T47D (cell line): Measurements from ENCODE around the gene LONRF2.

Experiments
- DNase-seq, 2 experiments: peaks; one replicate each; pipeline versions ENCODE4 v3.0.0 to v3.0.0-alpha.2; 2011 to 2012; ENCODE audit warnings: low read depth in 1 of 2, low spot score in 1 of 2
- JUND ChIP-seq: IDR thresholded peaks from 2 replicates; pipeline ENCODE4 v1.6.1; 2012; ENCODE audit warnings: low read depth
- in situ Hi-C: cut with HindIII; loops from 2 replicates; pipeline ENCODE4 v1.10.0; 2016; ENCODE audit warnings: low sequenced_read_pairs, low pct_unique_long_range_greater_than_20kb

Gene LONRF2

DNA sequence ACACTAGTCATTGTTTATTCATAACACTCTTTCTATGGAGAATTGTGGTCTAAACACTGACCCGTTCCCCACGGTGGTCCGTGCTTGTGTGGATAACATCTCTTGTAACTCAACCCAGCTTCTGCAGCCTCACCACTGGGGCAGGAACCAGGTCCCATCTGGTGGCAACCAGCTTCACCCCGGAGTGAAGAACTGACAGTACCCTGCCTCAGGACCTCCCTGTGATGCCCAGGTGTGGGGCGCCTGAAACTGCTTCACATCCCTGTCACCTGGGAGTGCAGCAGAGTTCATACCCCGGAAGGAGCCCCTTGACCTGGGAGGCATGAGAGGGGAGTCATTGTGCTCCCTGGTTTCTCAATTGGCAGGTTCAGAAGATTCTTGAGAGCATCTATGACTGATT is 81.1 kb downstream of the LONRF2 start:
- in situ Hi-C loops: no loop called here
- DNase-seq: no peak

DNA sequence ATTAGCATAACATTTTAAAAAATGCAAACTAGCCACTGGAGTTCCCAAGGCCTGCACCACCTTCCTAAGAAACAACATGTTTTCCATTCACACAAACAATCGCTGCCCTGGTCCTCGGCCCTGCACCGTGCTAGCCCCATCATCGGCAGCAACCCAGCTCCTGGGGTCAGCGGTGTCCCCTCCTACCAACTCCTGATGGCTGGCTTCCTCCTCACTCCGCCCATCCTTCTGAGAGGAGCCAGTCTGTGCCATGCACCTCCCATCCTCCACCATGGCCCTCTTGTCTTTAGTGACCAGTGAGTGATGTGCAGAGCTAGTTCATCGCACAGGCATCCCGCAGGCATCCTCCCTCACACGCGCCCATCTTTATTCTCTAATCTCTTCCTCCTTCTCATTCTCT is 81.9 kb downstream of the LONRF2 start:
- TF ChIP-seq JUND: no peak
- no peak for DNase-seq
- in situ Hi-C loops: no loop called here

More for the DNA sequence above, 81.1 kb downstream of the LONRF2 start:
- no peak for TF ChIP-seq JUND

DNA sequence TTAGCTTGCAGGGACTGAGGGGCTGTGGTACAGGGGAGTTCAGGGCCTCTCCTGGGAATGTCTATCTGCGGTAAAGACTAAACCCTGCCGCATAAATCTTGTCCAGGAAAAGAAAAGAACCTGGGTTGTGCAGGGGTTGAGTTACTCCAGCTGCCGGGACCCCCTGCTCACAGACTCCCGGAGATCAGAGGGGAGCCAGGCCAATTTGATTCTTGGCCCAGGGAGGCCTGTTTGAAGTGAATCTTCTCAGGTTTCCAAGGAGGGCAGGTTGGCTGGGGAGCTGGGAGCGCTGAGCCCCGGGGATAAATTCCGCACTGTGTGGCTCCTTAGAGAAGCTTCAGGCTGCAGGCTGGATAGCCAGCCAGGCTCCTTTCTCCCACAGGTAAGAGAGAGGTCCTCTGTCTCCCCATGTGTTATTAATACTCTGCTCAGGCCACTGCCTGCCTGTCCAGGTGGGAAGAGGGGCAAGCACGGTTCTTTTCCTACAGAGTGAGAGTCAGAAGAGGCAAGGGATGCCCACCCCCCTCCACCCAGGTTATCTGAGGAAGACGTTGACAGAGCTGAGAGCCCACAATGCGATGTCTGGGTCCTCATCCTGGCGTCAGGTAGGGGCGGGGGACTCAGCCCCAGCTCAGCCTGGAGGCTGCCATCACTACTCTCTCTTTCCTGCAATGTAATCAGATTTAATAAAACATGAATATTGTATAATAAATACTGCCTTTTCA is 82.7 kb downstream of the LONRF2 start:
- no peak for TF ChIP-seq JUND
- in situ Hi-C loops: no loop called here
- no peak for DNase-seq

DNA sequence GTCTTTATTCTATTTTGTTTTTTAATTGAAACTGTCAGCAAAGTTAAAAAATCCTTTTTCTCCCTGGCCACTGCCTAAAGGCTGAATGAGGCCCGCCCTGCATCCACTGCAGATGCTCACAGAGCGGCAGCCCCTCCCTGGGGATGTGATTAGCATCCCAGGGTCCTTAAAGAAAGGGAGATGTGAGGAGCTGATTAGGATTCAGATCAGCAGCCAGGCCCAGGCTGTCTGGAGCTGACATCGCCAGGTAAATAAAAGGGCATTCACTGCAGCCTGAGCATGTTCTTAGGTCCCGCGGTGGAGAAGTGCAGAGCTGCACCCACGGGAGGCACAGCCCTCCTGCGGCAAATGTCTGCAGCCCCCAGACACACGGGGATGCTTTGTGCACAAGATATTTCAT is 83.8 kb downstream of the LONRF2 start:
- no peak for TF ChIP-seq JUND
- no peak for DNase-seq
- in situ Hi-C loops: no loop called here

DNA sequence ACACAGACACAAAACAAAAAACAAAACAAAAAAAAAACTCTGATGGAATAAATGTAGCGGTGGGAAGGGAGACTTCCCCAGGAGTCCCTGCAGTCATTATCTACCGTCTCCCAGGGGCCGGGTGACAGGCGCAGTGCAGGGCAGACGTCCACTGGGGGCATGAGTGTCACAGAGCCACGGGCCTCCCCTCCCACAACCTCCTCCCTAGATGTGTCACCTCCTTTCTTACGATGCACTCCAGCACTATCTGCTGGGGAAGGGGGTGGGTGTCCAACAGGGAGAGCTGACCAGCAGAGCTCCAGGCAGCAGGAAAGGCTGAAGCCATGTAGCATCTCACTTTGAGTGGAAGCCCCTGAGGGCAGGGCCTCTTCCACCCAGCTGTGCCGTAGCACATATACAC is 84.5 kb downstream of the LONRF2 start:
- DNase-seq: no peak
- no peak for TF ChIP-seq JUND
- in situ Hi-C loops: no loop called here

DNA sequence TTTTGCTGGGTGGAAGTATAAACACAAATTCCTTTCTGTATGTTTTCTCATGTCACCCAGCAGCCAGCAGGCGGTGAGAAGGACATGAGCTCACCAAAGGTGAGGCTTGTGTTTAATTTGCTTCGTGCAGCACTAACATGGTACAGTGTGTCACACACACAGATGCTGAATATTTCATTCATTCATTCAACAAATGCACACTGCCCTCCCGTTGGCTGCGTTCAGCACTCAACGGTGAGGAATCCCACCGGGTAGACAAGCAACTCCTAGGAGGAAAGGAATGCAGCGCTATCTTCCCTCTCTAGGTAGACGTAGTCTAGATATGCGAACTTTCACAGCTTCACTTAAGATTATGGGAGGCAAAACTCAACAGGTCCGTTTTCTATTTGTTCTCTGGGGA is 85.1 kb downstream of the LONRF2 start:
- TF ChIP-seq JUND: no peak
- in situ Hi-C loops: no loop called here
- DNase-seq: peak in 1 of 2 experiments; percentile 27

DNA sequence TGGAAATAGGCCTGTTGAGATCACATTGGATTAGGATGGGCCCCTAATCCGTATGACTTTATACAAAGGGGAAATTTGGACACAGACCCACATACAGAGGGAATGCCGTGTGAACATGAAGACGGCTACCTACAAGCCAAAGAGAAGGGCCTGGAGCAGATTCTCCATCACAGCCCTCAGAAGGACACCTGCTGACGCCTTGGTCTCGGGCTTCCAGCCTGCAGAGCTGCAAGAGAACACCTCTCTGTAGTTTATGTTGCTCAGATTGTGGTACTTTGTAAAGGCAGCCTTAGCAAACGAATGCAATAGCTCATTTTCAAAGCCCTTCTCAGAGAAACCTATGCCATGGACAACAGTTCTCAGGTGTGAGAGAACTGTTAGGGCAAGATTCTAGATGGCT is 86.1 kb downstream of the LONRF2 start:
- no peak for DNase-seq
- no peak for TF ChIP-seq JUND
- in situ Hi-C loops: no loop called here

DNA sequence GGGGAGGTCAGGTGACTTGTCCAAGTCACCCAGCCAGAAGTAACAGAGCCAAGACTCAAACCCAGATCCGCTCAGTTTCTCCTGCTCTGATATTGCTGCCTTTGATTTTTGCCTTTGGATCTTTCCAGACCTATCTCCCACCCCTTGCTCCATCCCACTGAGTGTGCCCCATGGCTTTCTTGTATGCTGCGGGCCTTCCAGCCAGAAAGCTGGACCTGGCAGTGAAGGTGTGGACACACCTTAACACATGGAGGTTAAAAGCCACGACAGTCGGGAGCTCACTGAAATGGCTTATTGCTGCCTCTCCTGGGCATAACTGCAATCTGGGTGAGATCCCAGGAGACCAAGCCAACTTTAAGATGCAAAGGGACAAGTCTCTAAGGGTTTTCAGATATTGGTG is 86.7 kb downstream of the LONRF2 start:
- DNase-seq: no peak
- in situ Hi-C loops: no loop called here
- no peak for TF ChIP-seq JUND

DNA sequence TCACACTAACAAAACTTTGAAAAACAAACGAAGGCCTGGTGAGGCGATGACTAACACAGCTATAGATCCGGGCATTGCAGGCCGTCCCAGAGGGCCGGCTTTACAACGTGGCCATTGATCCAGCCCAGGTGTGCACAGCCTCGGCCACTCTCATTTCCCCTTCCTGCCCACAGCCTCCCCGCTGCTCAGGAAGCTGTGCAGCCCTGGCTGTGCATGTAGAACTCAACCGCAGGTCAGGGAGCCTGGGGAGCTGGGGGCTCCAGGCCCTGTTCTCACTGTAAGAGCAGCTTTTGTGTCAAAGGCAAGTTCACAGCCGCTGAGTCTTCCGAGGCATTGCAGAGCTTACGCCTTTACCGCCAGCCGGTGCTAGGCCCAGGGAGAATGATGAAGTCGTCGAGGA is 87.2 kb downstream of the LONRF2 start:
- DNase-seq: no peak
- in situ Hi-C loops: no loop called here
- no peak for TF ChIP-seq JUND

DNA sequence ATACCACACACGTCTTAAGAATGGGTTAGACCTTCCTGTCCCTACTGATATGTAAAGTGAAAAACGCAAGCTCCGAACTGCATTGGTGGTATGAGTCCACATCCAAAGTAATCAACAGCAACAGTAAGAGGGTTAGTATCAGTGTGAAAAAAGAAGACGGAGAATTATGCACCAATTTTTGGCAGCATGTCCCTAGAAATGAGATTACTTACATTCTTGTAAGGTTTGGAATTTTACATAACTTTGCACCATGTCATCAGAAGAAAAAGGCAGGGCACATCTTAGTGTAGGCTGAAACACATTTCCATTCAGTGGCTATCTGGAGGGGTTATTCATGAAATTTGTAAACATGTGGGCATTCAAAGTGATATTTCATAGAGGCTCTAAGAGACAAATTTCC is 88.2 kb downstream of the LONRF2 start:
- in situ Hi-C loops: no loop called here
- no peak for TF ChIP-seq JUND
- no peak for DNase-seq

DNA sequence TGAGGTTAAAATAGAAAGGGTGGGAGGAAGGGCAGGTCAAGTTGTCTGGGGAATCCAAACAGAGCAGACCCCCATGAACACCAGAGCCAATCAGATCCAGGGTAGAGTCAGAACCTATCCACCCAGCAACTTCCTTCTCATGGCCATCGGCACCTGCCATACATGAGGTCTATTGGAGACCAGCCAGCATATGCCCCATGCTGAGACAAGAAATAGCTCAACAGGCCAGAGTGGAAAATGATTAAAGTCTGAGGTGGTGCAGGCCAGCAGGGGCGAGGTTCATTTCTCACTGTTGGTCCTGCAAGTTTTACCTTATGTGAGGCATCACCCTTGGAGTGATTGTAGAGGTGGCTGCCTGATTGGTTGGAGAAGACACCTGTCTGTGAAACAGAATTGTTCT is 89.2 kb downstream of the LONRF2 start:
- in situ Hi-C loops: no loop called here
- no peak for DNase-seq
- TF ChIP-seq JUND: no peak

DNA sequence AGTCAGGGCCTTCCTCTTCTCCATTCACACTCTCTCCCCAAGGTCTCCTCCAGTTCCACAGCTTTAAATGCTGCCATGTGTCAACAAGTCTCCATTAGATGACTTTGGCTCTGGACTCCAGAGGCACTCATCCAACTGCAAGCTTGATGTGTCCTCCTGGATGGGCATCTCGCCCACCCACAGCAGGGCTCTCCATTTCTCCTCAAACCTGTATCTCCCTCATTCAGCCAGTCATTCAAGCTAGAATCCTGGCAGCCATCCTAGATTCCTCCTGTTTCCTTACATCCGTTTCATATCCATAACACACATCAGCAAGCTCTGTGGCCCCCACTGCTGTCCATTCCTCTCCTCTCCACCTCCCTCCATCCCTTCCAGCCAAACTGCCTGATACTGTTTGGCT is 91.5 kb downstream of the LONRF2 start:
- DNase-seq: peak in 1 of 2 experiments; percentile 11
- no peak for TF ChIP-seq JUND
- in situ Hi-C loops: no loop called here

DNA sequence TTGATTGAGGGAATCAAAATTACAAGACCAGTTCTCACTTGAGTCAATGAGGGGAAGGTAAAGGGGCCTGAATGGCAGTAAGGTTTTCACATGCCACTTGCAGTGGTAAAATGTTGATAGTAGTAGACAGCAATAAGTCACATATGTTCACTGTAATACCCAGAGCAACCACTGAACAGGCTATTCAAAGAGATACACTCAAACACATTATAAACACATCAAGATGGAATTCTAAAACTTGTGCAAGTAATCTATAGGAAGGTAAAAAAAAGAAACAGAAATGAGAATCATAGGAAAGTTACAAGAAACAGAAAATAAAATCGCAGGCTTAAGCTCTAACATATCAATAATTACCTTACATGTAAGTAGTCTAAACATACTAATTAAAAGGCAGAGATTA is 93.3 kb downstream of the LONRF2 start:
- in situ Hi-C loops: no loop called here
- DNase-seq: no peak
- TF ChIP-seq JUND: no peak

DNA sequence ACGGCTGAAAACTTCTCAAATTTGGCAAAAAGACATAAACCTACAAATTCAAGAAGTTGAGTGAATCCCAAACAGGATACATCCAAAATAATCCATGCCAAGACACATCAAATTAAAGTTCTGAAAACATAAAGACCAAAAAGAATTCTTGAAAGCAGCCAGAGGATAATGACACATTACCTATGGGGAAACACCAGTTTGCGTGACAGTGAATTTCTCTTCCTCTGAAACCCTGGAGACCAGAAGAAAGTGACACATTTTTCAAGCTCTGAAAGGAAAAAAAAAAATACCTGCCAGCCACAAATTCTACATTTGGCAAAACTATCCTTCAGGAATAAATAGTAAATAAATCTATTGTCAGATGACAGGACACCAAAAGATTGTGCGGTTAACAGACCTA is 93.9 kb downstream of the LONRF2 start:
- TF ChIP-seq JUND: no peak
- DNase-seq: no peak
- in situ Hi-C loops: no loop called here
